Activated CD4-positive, alpha-beta T cell treated with anti-CD3 and anti-CD28 coated beads, Interleukin-2, Interleukin-6, amounts not matched to agents 100 ng/mL and 50 ng/mL, durations not matched to agents 16 hours and 8 hours (primary cell): ENCODE measurements around the gene ST8SIA6.
"Not testable (repeated sequence)": the region's sequence is repeated elsewhere in the genome, so short reads cannot be mapped to it uniquely, and the experiment has no call there.

ENCODE experiments used
- DNase-seq: peaks from one replicate; pipeline ENCODE4 v3.0.0-alpha.2; 2020

ST8SIA6 gene

DNA sequence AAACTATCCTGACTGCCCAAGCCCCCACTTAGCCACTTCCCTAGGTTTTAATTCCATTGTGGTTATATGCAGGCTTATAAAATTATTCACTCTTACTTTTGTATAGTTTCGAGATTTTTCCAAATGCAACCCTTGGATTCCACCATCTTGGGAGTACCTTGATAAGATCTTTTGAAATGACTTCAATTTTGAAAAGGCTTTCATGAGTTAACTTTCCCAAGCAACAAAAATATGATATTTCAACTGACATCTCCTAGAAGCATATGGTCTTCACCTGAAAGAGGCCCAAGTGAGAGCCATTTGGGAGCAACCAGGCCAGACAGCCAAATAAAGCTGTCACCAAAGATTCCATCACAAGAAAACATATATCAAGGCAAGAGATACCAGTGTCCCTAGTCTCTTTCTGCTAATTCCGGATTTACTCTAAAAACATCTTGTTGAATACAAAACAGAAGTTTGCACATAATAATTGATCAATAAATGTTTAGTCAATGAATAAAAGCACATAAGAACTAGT, 1.7 kb upstream of the ST8SIA6 start:
- no peak for DNase-seq

DNA sequence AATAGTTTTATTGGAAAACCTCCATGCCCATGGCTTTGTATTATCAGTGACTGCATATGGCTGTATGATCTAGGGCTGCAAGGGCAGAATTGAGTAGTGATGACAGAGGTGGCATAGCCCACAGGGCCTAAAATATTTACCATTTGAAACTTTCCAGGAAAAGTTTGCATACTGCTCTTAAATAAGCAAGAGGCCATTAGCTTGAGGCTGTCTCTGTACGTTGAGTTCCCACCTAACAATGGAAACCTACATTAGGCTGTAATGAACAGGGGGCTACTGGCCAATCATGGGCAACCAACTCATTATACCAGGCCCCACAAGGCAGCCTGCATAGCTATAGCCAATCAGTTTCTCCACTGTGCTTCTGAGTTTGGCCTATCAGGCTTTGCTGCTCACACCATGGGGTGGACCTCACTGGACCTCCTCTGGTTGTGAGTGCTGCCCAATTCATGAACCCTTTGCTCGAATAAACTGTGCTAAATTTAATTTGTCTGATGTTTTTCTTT, 673 bp upstream of the ST8SIA6 start:
- DNase-seq: no peak

DNA sequence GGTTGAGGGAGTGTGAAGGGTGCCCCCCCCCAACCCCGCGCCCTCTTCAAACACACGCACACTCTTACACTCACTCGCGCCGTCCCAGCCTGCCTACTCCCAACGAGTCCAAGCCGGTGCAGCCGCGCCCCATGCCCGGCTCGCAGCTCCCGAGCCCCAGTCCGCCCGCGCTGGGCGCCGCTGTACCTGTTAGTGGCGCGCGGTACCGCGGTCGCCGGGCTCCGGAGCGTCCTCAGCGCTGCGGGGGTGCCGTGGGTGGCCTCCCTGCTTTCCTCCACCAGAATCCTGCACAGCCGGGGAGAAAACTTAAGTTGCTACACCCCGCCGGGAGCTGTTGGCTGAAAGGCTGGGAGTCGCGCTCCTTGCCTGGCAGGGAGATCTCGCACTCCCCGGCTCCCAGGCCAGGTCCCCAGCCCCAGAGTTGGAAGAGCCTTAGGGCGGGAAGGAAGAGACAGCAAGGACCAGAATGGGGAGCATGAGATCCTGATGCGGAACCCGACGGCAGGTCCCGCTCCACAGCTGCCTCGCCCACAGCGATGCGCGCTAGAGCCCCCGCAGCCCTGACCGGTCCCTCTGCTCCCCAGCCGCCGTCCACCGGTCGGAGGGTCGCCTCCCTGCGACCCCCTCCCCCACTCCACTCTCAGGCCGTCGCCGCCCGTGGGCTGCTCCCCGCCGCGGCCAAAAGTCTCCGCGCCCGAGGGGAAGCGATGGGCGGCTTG, 863 bp downstream of the ST8SIA6 start:
- peak; percentile 55 for DNase-seq

DNA sequence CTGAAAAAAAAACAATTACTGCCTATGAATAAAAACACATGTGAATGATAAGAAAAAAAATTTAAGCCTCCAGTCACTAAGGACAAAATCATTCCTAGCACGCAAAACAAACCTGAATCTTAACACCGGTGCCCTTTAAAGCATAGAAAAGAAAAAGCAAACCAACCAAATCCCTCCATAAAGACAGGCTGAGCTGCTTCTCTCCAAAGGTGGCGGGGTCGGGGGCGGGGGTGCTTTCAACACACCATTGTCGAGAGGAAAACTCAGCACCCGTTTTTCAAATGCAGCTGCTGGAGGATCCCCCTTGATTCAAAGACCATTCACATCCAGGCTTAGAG, 1.4 kb downstream of the ST8SIA6 start:
- no peak for DNase-seq

DNA sequence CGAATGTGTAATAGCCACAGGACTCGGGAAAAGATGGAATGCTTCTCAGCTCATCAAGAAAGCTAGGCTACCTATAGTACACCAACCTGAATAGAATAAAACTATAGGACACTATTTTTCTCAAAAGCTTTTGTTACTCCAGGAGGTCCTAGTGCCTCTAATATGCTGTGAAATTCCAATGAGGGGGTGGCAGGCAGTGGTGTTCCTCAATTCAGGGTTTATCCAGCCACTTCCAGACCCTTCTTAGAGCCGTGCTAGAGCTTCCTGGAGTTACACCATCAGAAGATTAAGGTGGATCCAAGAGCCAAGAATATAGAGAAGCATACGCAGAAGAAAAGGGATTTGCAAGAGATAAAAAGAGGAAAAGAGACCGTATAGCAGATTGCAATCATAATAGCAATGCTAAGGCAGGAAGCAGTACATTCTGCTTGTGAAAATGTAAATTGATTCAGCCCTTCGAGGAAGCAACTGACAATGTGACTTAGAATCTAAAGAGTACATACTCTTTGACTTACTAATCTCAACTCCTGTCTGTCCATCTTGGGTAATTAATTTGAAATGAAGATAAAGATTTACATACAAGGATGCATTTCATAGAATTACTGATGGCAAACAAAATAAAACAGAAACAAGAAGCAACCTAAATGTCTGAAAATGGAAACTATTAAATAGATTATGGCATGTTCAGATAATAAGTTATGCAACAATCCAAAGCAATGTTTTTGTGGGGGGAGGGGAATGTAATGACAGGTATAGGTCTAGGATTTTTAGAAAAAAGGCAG, 2.1 kb downstream of the ST8SIA6 start:
- no peak for DNase-seq

DNA sequence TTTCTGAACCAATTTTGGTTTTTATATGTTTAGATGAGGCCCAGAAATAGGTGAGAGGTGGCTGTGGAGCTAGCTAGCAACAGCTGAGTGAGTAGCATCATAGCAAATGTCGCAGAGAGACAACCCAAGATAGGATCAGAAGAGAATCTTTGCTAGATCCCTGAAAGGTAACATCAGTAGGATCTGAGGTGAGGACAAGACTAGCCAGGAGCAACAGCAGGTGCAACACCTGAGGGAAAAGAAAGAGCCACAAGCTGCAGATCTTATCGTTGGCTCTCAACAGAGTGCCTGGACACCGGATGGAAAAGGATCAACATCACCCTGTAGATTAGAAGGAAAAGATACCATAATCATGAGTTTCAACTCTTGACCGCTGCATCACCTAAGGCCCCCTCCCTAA, 4.4 kb downstream of the ST8SIA6 start:
- no peak for DNase-seq

DNA sequence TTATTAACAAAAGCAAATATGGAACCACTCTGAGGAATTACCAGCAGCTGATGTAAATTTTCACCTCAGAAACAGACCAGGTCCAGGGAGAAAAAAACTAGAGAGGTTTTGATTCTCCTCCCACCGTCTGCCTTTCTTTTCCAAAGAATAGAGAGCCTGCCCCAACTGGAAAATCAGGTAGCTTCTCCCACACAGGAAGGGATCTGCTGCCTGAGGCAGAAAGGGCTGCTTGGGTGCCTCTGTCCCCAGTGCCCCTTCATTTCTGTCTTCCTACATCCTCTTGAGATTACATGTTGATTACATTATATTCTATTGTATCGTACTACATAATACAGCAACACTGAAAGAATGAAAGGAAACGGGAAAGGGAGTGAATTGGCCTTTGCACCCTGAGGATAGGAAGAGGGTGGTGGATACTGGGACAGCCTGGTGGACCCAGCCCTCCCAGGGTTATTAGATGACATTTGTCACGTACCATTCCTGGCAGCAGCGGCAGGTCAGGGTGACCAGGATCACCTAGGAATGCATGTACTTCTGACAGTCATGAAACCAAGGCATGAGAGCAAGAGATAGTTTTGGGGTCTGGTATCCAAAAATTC, 8.9 kb downstream of the ST8SIA6 start:
- no peak for DNase-seq

DNA sequence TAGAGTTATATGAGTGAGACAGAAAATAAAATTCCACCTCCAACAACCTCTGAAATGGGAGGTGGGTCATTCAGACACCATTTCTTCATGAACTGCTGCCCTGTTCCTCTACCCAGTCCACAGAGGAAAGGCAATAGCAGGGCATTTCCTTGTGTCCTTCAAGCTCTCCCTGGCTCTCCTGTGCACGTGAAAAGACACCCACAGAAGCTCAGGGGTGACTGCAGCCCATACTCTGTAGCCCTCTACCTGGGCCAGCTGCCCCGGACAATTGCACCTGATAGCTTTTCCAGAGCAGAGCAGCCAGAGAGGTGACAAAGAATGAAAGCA, 10.0 kb downstream of the ST8SIA6 start:
- no peak for DNase-seq

DNA sequence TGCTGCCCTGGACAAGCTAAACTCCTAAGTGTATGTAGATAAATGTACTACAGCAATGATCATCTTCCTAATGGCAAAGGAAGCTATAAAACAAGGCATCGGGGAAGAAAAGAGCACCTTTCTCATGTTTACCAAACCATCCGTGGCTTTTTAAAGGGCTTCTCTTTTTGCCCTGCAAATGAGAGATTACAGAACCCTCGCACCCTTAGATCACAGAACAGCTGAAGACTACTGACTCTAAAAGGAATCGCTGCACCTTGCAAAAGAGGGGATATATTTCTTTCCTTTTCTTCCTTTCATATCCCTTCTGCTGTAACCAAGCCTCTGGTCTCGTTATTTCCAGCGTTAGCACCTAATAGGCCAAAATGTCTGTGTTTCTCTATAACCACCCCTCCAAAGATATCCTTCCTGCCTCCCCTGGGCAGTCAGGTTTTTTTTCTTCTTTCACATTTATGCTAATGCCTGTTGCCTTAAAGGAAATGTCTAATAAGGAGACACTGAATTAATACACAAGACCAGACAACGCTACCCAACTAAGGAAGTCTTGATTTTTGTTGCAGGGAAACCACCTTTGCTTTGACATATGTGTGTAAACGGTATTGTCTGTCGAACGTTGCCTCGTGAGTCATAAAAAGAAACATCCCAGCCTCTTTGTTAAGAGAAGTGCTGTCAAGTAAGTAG, 10.5 kb downstream of the ST8SIA6 start:
- DNase-seq: peak; percentile 88

DNA sequence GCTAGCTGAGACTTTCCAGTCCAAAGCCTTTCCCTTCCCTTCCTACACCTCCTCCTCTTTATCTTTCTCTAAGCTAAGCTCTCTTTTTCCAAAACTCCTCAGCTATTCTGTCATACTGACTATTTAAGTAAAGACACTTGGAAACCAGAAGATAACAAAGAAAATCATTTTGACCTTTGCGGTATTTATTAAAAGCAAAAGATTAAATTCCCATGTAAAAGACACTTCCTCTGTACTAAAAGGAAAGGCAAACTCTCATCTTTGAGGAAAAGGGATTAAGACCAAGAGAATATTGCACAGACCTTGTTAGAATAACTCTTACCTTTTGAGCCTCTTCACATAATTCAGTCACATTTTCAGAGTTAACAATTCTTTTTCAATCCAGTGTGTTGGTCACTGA, 15.8 kb downstream of the ST8SIA6 start:
- DNase-seq: no peak

DNA sequence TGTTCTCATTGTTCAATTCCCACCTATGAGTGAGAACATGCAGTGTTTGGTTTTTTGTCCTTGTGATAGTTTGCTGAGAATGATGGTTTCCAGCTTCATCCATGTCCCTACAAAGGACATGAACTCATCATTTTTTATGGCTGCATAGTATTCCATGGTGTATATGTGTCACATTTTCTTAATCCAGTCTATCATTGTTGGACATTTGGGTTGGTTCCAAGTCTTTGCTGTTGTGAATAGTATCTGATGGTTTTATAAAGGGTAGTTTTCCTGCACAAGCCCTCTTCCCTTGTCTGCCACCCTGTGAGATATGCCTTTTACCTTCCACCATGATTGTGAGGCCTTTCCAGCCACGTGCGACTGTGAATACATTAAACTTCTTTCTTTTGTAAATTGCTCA, 17.8 kb downstream of the ST8SIA6 start:
- not testable (repeated sequence) for DNase-seq

DNA sequence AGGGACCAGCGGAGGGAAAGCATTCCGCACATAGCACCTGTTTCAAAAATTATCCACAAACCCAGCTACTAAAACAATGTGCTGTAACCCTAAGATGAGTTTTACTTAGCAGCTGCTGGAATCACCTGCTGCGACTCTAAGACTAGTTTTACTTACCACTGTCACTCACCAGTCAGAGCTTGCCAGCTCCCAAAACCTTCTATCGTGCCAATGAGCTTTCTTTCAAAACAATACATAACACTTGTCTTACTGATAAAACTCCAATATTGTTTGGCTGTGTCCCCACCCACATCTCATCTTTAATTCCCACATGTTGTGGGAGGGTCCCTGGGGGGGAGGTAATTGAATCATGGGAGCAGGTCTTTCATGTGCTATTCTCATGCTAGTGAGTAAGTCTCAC, 18.4 kb downstream of the ST8SIA6 start:
- DNase-seq: no peak

DNA sequence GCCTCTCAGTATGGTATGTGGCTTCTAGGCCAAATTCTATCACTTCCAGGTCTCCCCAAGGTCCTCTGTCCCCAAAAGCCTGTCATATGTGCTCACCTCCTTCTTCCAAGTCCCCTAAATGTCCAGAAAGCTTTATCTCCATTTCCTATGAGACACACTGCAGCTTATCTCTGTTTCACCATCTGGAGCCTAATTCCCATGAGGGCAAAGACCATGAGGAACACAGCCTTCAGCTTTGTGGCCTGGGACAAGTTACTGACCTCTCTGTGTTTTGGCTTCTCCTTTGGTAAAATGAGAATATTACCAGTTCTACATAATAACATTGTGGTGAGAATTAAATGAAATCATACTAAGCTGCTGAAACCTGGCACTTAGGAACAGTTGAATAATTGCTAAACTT, 19.2 kb downstream of the ST8SIA6 start:
- no peak for DNase-seq

DNA sequence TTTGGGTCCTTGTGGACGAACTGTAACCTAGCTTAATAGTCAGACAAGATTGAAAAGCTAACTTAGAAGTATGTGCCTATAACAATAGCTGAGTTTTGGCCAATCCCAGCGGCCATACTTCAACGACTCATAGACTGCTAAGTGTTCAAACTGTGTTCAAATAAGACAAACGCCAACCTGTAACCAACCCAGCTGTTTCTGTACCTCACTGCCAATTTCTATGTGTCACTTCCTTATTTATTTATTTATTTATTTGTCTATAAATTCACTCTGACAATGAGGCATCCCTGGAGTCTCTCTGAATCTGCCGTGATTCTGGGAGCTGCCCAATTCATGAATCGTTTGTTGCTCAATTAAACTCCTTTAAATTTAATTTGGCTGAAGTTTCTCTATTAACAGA, 21.7 kb downstream of the ST8SIA6 start:
- no peak for DNase-seq

DNA sequence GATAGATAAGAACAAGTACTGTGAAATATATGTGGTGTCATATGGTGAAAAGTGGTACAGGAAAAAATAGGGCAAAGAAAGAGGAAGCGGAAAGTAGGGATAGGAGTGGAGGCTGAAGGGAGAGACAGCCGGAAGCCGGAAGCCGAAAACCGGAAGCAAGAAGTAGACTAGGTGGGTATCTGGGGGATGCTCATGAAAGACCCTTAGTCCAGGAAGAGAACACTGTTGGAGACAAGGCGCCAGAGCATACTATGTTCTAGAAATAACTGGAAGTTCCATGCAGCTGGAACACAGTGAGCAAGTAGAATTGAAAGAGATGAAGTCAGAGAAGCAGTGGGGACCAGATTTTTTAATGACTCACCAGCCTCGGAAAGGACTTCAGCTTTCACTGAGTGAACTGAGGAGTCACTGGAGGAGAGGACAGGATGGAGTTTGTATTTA, 22.5 kb downstream of the ST8SIA6 start:
- DNase-seq: no peak

DNA sequence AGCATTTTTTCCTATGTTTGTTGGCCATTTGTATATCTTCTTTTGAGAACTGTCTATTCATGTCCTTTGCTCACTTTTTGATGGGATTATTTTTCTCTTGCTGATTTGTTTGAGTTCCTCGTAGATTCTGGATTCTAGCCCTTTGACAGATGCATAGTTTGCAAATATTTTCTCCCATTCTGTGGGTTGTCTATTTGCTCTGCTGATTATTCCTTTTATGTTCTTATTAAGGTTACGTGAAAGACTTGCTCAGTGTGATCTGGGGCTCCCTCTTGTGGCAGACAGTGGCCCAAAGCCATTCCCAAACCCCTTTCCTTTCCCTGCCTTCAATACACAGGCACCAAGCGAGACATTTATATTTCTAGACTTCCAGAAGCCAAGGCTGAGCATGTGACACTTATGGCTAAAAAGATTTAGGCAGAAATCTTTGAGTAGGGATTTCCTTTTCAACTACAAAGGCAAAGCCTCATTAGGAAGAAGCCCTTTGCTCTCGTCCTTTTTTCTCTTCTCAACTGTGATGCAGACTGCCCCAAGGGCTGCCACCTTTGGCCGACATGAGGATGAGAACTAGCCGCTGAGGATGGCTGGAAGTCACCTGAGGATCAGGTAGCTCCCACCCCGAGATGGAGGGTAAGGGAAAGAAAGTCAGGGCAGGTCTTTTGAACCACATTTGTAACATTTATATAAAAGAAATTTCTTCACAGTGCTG, 23.6 kb downstream of the ST8SIA6 start:
- peak; percentile 69 for DNase-seq

DNA sequence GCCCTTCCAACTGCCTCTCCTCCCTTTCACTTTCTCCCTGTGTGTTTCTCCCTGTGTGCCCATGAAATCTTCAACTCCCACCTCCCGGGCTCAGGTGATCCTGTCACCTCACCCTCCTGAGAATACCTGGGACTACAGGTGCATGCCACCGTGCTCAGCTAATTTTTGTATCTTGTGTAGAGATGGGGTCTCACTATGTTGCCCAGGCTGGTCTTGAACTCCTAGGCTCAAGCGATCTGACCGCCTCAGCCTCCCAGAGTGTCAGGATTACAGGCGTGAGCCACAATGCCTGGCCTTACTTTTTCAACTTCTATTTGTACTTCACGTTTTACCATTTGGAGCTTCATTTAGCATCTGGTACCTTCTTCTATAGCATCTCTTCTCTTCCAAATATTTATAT, 24.9 kb downstream of the ST8SIA6 start:
- no peak for DNase-seq

DNA sequence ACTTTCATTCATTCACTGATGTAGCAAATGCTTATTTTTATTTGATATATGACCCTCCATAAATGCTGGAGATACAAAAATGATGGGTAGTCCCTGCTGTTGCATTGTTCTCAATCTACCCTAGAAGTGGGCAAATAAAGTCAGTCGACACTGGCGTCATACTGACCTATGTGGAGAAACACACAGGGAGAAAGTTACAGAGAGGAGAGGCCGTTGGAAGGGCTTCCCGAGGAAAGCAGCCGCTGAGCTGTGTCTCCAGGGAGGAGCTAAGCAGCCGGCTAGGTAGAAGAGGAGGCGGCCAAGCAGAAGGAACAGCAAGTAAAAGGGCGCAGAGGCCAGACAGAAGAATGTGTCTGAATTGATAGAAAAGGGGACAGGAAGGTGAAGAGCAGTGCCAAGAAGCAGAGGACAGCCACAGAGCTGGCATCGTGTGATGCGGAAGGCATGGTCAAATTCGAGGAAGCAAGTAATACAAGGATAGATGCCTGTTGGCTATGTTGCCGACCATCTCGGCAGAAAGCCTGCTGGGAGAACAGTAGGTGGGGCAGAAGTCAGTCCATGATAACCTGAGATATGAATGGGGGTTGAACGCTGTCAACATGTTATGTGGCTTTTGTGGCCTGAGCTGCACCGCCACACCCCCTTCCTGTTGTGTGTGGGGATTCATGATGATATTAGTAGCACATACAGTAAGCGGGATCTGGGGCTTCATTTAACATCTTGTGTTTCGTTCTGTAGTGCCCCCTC, 25.9 kb downstream of the ST8SIA6 start:
- DNase-seq: peak; percentile 83

DNA sequence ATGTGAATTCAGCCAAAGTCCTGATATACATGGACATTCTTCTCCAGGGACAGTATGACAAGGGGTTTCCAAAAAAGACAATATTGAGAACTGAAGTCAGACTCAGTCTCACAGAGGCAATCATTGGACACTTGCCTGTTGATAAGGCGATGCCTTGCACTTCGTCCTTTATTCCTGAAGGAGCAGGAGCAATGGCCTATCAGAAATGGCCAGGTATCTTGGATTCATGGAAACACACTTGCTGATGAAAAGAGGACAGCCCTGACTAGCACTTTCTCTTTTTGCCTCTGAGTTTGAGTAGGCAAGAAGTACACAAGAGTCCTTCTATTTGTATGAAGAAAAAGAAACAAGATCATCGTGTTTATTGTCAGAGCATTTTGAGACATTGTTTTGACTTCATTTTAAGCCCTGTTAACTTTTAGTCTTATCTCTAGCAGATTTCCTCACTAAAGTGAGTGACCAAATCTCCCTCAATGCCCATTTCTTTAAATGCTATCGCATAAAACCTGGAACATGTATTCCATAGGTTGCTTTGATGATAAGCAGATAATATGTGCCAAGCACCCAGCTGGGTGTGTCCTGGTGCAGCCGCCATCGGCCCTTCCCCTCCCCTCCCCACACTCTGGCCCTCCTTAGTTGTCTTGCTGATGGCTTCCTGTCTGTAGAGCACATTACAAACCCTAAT, 26.6 kb downstream of the ST8SIA6 start:
- no peak for DNase-seq

DNA sequence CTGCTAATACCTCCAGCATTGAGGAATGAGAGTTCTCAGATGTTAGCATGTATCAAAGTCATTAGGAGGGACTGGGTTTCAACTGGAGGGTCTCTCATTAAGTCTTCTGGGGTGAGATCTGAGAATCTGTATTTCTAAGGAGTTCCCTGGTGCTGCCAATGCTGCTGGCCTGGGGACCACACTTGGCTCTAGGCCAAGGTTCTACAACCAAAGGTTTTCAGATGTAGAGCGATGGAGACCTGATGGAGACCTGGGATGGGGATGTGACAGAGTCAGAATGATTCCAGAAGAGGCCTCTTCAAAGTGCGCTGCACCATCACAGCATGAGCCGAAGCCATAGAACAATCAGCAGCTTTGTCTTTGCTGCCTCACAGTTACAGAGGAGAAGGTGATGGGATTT, 27.2 kb downstream of the ST8SIA6 start:
- no peak for DNase-seq

DNA sequence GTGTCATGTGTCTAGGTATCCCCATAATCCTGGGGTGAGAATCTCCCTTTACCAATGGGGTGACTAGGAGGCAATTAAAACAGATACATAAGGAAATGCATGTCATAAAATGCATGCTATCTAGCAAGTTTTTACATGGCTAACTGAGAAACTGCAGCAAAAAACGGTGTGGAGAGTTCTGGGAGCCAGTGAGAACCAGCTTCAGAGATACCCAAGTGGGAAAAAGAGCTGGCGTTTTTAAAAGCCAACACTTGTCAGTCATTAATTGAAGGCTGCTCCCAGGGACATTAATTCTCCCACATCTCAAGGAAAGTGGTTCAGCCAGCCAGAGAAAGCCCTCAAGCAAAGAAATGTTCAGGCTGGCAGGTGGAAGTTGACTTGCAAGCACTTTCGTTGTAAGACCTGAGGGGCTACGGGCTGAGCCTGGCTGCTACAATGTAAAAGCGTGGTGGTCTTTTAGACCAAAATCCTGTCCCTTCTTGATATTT, 28.1 kb downstream of the ST8SIA6 start:
- DNase-seq: no peak
